Measurements from ENCODE around the gene NHEJ1. TPM values are rescaled to one million over a fixed set of nuclear protein-coding genes. Genes with fewer than 3 reads are reported as not detected.
"Not testable (repeated sequence)": the region's sequence is repeated elsewhere in the genome, so short reads cannot be mapped to it uniquely, and the experiment has no call there.

The NHEJ1 gene
- total RNA-seq, 1 donor from 2014 or later: 17.7 TPM

GRCh38 chr2:219206328-219207133 is 45.9 kb upstream of the NHEJ1 start, which contains the start of gene ZFAND2B:
ZFAND2B (plus strand) TSS chr2:219206782; CDS start chr2:219206988, 206 bp downstream.
- Mint-ChIP-seq H3K27ac (peak within 1 kb of the TSS; percentile 98), H3K9me3 (ENCODE audit: low read depth) (no peaks in the 10 kb centered on the region), H3K4me3 (ENCODE audit: low read depth) (peak within 1 kb of the TSS; percentile 89), H3K36me3 (ENCODE audit: insufficient read depth) (peaks cover 8% of the 10 kb centered on the region), H3K4me1 (ENCODE audit: low read depth) (peaks cover 11% of the 10 kb centered on the region), H3K27me3 (peaks cover 4% of the 10 kb centered on the region)
- peak; percentile 90 for DNase-seq (ENCODE audit: low spot score, unreplicated experiment)
- peak; percentile 10 for TF ChIP-seq CTCF (IDR thresholded peaks at IDR 0.05; ENCODE audit: unreplicated experiment)

GRCh38 chr2:219205981-219206327 is 45.3 kb upstream of the NHEJ1 start:
- Mint-ChIP-seq H3K36me3 (ENCODE audit: insufficient read depth) (peaks cover 6% of the 10 kb centered on the region), H3K27ac (peak overlapping the region; percentile 98), H3K9me3 (ENCODE audit: low read depth) (no peaks in the 10 kb centered on the region), H3K4me3 (ENCODE audit: low read depth) (peak overlapping the region; percentile 89), H3K4me1 (ENCODE audit: low read depth) (peaks cover 11% of the 10 kb centered on the region), H3K27me3 (peaks cover 4% of the 10 kb centered on the region)
- no peak for TF ChIP-seq CTCF (IDR thresholded peaks at IDR 0.05; ENCODE audit: unreplicated experiment)
- no peak for DNase-seq (ENCODE audit: low spot score, unreplicated experiment)

GRCh38 chr2:219205165-219205538 is 44.5 kb upstream of the NHEJ1 start:
- H3K27ac Mint-ChIP-seq: peak overlapping the region; percentile 59
- DNase-seq (ENCODE audit: low spot score, unreplicated experiment): no peak
- peaks cover 4% of the 10 kb centered on the region for H3K27me3 Mint-ChIP-seq
- peaks cover 11% of the 10 kb centered on the region for H3K4me1 Mint-ChIP-seq (ENCODE audit: low read depth)
- no peaks in the 10 kb centered on the region for H3K9me3 Mint-ChIP-seq (ENCODE audit: low read depth)
- TF ChIP-seq CTCF (IDR thresholded peaks at IDR 0.05; ENCODE audit: unreplicated experiment): no peak
- peak overlapping the region; percentile 47 for H3K4me3 Mint-ChIP-seq (ENCODE audit: low read depth)
- peaks cover 6% of the 10 kb centered on the region for H3K36me3 Mint-ChIP-seq (ENCODE audit: insufficient read depth)

- Mint-ChIP-seq H3K4me1 (ENCODE audit: low read depth) (peaks cover 11% of the 10 kb centered on the region), H3K36me3 (ENCODE audit: insufficient read depth) (peaks cover 5% of the 10 kb centered on the region), H3K4me3 (ENCODE audit: low read depth) (no peak overlapping the region), H3K27ac (no peak overlapping the region), H3K27me3 (peaks cover 5% of the 10 kb centered on the region), H3K9me3 (ENCODE audit: low read depth) (no peaks in the 10 kb centered on the region)
- no peak for TF ChIP-seq CTCF (IDR thresholded peaks at IDR 0.05; ENCODE audit: unreplicated experiment)
- DNase-seq (ENCODE audit: low spot score, unreplicated experiment): no peak
These were observed 44.0 kb upstream of the NHEJ1 start for GRCh38 chr2:219204425-219205164.

GRCh38 chr2:219201331-219201730 is 40.7 kb upstream of the NHEJ1 start:
- not testable (repeated sequence) for H3K27ac Mint-ChIP-seq; H3K9me3 Mint-ChIP-seq (ENCODE audit: low read depth); DNase-seq (ENCODE audit: low spot score, unreplicated experiment); H3K36me3 Mint-ChIP-seq (ENCODE audit: insufficient read depth); H3K4me1 Mint-ChIP-seq (ENCODE audit: low read depth); H3K4me3 Mint-ChIP-seq (ENCODE audit: low read depth)
- peaks cover 10% of the 10 kb centered on the region for H3K27me3 Mint-ChIP-seq

- not testable (repeated sequence) for H3K9me3 Mint-ChIP-seq (ENCODE audit: low read depth); DNase-seq (ENCODE audit: low spot score, unreplicated experiment); H3K27ac Mint-ChIP-seq; H3K36me3 Mint-ChIP-seq (ENCODE audit: insufficient read depth); H3K4me1 Mint-ChIP-seq (ENCODE audit: low read depth); H3K4me3 Mint-ChIP-seq (ENCODE audit: low read depth)
- H3K27me3 Mint-ChIP-seq: peaks cover 10% of the 10 kb centered on the region
These were observed 40.1 kb upstream of the NHEJ1 start for GRCh38 chr2:219200502-219201326.

Data from progenitor cell of endocrine pancreas (in vitro differentiated cells).